T1000 (cell line): Measurements from ENCODE around the gene LYST.
"Not testable (repeated sequence)": the region's sequence is repeated elsewhere in the genome, so short reads cannot be mapped to it uniquely, and the experiment has no call there.

Experiments used
- DNase-seq: peaks from one replicate; lab custom pipeline; 2025; ENCODE audit warnings: mixed read lengths; lab: John Stamatoyannopoulos, UW

Gene LYST

DNA sequence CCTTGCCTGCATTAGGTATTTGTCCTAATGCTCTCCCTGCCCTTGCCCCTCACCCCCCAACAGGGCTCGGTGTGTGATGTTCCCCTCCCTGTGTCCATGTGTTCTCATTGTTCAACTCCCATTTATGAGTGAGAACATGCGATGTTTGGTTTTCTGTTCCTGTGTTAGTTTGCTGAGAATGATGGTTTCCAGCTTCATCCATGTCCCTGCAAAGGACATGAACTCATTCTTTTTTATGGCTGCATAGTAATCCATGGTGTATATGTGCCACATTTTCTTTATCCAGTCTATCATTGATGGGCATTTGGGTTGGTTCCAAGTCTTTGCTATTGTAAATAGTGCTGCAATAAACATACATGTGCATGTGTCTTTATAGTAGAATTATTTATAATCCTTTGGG lies 228.1 kb downstream of the LYST start:
- DNase-seq = not testable (repeated sequence)

DNA sequence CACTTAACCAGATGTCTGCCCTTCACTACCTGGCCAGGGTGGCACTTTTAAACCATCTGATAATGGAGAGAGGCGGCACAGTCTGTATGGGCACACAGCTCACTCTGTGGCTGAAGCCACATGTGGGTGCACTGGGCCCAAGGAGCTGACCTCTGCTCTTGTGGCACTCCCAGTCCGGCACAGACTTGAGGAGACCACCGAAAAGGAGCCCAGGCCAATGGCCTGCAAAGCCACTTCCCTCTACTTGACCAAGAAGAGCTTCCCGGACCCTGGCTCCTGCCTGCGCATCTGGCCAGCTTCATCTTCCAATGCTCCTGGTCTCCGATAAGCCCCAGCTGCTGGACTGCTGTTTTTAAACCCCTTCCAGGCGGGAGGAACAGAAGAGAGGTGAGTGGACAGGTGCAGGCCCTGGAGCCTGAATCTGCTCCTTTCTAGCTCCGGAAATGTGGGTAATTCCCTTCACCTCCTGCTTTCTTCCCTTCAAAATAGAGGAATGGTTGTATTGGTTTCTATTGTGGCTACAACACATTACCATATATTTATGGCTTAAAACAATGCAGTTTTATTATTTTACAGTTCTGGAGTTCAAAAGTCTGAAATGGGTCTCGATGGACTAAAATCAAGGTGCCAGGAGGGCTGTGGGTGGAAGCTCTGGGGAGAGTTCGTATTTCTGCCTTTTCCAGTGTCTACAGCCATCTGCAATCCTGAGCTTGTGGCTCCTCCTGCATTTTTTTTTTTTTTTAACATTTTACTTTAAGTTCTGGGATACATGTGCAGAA lies 228.8 kb downstream of the LYST start:
- no peak for DNase-seq

DNA sequence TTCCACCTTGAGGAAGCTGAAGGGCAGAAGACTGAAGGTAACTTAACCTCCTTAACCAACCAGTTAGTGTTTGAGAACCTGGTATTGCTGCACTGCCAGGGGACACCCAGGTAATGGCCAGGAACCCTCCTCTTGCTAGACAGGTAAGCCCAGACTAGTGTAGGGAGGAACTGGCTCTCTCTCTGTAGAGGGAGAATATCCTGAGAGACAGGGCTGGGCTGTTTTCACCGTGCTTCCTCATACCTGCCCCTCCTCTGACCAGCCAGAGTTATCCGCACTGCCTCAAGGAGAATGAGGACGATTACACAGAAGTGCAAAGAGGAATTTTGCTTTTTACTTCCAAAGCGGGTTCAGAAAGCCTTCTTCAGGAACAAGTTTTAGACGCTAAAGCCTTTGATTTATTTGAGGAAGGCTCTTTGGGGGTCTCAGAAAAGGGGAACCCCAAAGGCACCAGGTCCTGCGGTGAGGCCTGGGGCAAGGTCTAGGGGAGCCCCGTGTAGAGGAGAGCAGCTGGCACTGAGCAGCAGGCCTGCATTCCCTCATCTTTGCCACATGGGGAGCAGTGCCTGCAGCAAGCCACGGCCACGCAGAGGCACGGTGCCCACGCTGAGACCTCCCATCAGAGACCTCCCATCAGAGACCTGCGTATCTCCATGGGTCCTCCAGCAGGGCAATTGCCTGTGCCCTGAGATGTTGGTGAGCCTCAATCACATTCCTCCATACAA lies 230.6 kb downstream of the LYST start:
- no peak for DNase-seq

DNA sequence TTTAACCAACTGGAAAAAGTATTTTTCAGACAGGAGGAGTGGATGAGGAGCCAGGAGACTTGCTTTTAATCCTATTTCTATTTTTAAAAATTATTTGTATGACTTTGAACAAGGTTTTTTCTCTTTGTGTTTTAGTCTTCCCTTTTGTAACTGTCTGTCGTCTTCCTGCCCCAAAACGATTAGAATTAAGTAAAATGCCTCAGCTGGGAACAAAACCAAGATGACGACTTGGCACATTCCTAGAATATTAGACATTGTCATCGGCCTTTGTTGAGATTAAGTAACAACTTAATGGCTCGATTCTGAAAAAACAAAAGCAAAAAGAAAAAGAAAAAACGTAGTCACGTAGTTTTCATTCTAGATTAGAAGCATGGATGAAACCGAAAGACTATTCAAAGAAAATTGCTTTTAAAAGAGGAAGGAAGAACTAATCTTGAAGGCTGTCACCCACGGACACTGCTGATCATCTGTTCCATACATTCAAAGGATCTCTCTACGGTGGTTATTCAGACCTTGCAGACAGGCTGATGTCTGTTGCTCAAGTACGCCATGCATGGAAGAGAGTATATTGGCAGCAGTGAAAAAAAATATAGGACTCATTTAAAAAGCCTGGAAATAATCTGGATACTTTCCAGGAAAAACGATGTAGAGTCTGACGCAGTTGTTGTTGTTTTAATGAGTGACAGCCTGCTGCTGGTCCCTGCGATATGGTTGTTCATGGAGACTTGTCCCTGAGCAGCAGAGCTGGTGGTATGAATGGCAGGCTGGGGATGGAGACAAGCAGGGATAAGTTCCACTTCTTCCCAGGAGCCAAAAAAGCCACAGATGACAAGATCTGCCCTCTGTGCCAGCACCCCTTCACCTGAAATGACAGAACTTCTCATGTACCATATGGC lies 234.0 kb downstream of the LYST start:
- no peak for DNase-seq

DNA sequence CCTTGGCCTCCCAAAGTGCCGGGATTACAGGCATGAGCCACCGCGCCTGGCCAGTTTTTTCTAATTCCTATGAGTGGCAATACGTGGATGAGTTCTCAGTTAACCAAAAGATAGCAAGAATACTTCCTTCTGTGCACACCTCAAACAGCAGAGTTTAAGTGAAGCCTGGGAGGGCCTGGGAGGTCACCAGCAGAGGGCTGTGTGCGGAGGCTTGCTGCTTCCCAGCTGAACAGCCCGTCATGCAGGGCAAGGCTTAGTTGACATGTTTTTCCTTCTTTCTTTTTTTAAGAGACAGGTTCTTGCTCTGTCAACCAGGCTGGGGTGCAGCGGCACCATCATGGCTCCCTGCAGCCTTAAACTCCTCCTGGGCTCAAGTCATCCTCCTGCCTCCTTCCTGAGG lies 234.9 kb downstream of the LYST start:
- DNase-seq = no peak

DNA sequence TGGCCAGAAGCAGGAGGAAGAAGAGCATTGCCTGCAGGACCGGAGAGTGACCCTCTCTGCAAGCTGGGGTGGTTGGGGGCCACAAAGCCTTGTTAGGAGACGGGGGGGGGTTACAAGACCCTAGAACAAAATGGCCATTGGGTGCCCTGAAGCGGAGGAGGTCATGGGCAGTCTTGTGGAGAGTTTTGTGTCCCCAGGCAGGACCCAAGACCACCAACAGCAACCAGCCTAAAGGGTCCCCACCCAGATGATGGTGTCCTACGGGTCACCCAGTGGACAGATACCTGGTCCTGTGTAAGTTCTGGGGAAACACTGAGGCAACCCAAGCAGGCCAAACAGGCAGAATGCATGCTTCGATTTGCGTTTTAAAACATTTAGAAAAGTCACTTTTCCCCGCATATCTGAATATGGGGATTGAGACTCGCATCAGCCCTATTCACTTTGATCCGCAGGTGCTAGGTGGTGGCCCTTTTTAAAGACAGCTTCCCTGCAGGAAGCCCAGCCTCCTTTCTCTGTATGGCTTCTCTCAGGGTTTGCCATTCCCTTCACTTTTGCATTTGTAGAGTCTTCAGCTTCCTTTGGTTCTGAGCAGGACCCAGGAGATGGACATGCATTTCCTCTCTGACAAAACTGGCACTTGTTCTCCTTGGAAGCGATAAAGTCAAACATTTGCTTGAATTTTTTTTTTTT lies 238.2 kb downstream of the LYST start:
- DNase-seq = no peak

DNA sequence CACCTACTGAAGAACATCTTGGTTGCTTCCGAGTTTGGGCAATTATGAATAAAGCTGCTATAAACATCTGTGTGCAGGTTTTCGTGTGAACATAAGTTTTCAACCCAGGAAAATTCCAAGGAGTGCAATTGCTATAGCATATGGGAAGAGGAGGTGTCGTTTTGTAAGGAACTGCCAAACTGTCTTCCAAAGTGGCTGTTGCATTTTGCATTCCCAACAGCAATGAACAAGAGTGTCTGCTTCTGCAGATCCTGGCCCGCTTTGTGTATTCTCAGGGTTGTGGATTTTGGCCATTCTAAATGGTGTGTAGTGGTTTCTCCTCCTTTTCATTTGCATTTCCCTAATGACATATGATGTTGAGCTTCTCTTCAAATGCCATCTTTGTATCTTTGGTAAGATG lies 240.9 kb downstream of the LYST start:
- DNase-seq = no peak

DNA sequence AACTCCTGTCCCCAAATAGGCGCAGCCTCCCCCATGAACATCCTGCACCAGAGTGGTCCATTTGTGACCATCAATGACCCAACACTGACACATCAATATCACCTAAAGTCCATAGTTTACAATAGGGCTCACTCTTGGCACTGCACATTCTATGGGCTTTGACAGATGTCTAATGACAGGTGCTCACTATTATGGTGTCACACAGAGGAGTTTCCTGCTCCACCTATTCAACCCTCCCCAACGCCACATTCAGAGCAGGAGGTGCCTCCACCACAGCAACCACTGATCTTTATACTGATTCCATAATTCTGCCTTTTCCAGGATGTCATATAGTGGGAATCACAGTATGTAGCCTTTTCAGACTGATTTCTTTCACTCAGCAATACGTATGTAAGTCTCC lies 241.4 kb downstream of the LYST start:
- no peak for DNase-seq

DNA sequence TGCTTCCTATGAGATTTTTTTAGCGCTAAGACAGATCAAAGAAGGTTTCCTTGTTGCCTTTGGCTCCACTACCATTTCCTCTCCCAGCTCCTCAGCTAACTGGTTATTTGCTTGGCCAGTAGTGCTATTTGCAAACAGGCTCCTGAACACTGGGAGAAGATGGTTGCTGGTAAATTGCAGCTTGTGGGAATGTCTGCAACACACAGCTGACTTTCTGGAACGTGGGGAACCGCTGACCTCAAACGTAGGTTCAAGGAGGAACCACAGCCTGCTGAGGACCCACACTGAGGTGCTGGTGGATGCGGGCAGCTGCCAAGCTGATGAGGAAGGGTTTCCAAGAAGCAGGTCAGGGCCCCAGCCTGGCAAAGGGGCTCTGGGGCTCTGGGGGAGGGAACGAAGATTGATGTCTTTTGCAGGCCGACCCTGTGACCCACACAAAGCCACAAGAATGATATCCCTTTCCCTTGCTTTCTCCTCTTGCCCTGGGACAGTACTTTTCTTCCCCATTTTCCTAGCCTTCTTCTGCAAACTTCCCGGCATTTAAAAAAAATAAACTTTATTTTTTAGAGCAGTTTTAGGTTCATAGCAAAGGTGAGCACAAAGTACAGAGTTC lies 241.9 kb downstream of the LYST start:
- DNase-seq = no peak

DNA sequence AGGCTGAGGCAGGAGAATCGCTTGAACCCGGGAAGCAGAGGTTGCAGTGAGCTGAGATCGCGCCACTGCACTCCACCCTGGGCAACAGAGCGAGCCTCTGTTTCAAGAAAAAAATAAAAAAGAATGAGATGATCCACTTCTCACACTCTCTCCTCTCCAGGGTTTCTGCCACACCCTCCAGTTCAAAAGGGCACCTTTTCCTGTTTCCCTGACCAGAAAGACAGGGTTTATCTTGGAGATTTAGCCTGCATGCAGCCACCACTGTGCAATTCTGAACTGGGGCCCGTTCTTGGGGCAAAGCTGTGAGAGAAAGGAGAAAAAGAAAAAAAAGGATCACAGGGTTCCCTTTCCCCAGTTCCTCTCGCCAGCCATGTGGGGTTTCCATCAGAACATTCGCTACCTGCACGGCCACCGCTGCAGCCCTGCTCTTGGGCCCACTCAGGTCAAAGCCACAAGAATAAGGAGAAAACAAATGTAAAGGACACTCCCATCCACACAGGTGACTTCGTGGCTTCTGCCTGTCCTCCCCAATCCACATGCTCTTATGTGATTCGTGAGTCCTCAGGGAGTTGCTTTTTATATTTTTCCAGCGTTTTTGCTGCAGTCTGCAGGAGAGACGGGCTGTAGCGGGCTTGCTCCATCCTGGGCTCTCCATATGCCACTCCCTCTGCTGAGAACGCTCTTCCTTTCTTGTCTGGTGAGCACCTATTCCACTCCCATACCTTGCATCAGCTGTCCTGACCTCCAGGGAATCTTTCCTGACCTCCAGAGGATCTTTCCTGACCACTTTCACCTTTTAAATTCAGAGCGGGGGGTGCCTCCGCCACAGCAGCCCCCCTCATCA lies 243.5 kb downstream of the LYST start:
- no peak for DNase-seq

DNA sequence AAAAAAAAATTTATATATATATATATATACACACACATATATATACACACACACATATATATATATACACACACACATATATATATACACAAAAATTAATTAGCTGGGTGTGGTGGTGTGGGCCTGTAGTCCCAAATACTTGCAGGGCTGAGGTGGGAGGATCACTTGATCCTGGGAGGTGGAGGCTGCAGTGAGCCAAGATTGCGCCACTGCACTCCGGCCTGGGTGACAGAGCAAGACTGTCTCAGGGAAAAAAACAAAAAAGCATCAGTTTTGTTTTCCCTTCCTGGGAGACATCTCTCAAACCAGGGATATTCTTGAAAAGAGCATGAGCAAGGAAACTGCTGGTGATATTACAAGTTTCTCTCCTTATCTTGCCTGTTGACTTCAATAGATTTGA lies 247.6 kb downstream of the LYST start:
- not testable (repeated sequence) for DNase-seq

DNA sequence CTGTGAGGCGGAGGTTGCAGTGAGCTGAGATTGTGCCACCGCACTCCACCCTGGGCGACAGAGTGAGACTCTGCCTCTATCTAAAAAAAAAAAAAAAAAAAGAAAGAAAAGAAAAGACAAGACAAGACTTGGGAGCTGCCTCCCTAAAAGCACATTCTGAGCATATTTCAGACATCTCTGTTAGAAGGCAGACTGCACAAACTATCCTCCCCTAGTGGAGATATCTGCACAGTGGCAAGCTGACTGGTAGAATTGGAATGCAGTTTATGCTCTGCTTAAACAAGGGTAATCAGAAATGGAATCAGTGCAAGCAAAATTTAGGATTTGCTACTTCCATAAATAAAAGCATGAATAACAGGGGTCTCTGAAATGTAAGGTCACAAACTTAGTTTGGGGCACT lies 248.9 kb downstream of the LYST start:
- no peak for DNase-seq

DNA sequence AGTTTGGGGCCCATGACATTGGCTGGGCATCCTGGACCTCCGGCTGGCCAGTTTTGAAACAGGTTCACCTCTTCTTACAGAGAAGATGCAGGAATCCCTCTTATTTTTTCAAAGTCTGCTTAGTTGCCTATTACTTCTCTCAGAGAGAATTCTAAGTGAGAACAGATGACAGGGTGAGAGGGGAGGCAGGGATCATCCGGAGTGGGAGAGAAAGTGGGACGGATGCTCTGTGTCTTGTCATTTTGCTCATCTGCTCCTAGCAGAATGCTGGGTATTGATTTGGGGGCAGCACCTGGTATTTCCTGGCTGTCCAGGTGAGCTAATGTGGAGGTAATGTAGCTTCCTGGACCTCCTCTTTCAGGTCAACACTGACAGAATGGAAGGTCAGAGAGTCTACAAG lies 249.6 kb downstream of the LYST start:
- DNase-seq = no peak

DNA sequence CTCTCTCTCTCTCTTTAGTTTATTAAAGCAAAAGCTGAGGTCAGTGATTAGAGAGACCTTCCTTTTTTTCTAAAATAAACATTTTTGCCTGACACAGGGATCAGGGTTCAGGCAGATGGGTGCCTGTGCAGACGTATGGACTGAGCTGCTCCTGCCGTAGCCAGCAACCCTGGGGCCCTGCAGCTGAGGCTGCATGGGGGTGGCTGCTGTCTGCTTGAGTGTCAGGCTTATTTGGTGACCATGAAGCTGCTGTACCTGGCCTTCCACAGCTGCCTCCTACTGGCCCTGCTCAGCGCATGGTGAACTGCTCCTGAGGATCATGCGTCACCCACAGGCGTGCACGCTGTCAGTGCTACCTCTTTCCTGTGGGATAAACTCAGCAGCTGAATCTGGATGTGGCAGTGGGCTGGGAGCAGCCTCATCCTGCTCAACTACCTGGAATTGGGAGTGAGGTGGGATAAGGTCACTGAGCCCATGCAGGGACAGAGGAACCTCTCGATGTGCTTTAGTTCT lies 252.2 kb downstream of the LYST start:
- DNase-seq = no peak

DNA sequence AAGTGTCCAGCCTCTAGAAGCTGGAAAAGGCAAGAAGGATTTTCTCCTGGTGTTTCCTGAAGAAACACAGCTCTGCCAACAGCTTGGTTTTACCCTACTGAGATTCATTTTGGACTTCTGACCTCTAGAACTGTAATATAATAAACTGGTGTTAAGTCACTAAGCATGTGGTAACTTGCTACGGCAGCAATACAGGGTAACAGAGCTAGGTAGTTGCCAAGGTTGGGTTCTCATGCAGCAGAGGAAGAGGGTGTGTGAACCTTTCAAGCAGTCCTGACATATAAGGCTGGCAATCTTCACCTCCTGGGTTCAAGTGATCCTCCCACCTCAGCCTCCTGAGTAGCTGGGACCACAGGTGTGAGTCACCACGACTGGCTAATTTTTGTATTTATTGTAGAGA lies 253.1 kb downstream of the LYST start:
- DNase-seq = no peak

DNA sequence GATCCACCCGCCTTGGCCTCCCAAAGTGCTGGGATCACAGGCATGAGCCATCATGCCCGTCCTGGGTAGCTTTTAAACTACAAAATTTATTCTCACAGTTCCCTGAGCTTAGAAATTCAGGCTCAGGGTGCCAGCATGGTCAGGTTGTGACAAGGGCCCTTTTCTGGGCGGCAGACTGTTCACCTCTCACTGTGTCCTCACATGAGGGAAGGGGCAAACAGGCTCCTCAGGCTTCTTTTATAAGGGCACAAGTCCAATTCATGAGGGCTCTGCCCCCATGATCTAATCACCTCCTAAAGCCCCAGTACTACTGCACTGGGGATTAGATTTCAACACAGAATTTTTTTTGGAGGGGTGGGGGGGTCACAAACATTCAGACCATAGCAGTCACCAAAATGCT lies 253.9 kb downstream of the LYST start:
- DNase-seq = no peak
